GM19328 (cell line): ENCODE results near the gene ADARB2.

Experiments used
- ATAC-seq: cut with Tn5 transposase; IDR thresholded peaks from one replicate; pipeline ENCODE4 v1.9.1; 2021; ENCODE audit warnings: mild to moderate bottlenecking, moderate library complexity; ENCODE audit not compliant: unreplicated experiment

The ADARB2 gene

GRCh38 chr10:1130995-1131790 lies 606.1 kb downstream of the ADARB2 start:
- no peak for ATAC-seq

GRCh38 chr10:1130226-1130625 lies 607.1 kb downstream of the ADARB2 start:
- no peak for ATAC-seq

GRCh38 chr10:1128649-1129048 lies 608.7 kb downstream of the ADARB2 start:
- no peak for ATAC-seq

- no peak for ATAC-seq
These were observed 609.2 kb downstream of the ADARB2 start for GRCh38 chr10:1128115-1128514.

GRCh38 chr10:1127629-1128028 lies 609.7 kb downstream of the ADARB2 start:
- ATAC-seq = no peak
